ENCODE data around the gene CNGA3.

GRCh38 chr2:98446850-98447249 lies 100.6 kb downstream of the CNGA3 start:
- TF ChIP-seq EZH2phosphoT487 (IDR thresholded peaks at IDR 0.05; ENCODE audit: borderline replicate concordance, low read depth, low read length), result no peak
- TF ChIP-seq CTCF (conservative IDR thresholded peaks at IDR 0.05; ENCODE audit: low read length), result no peak

Data from OCI-LY7 (cell line).